ENCODE data around the gene RBM11.

GRCh38 chr21:14241297-14241696, 25.3 kb downstream of the RBM11 start:
- TF ChIP-seq POLR2A (IDR thresholded peaks at IDR 0.05; ENCODE audit: low read length) (no peak), GATA1 (IDR thresholded peaks at IDR 0.05; ENCODE audit: low read depth, low read length) (no peak)

Data from erythroblast (primary cell).